ENCODE results near the gene LRRC8C. TPM values are rescaled to one million over a fixed set of nuclear protein-coding genes. Genes with fewer than 3 reads are reported as not detected.
"Not testable (repeated sequence)": the region's sequence is repeated elsewhere in the genome, so short reads cannot be mapped to it uniquely, and the experiment has no call there.

LRRC8C gene
- total RNA-seq, result 10 to 100 TPM in 1 of 2 donors, 1 to 10 TPM in 1; 9.0 to 14.4 TPM
- 1 to 10 TPM in 1 of 2 donors, under 1 TPM in 1; 0.75 to 2.2 TPM for polyA plus RNA-seq
- long read RNA-seq, donor 1, full-length matches to known transcripts, result 10 of 13 reads
- long read RNA-seq, donor 1, partial matches to known transcripts, result 3 of 13 reads
- long read RNA-seq, donor 1, other reads (novel, unspliced or antisense), result 0 of 13 reads
- long read RNA-seq, donor 2, full-length matches to known transcripts, result 4 of 7 reads
- long read RNA-seq, donor 2, partial matches to known transcripts, result 1 of 7 reads
- long read RNA-seq, donor 2, other reads (novel, unspliced or antisense), result 2 of 7 reads

- 0 to 1% methylated on average over 35 to 76 of the region's 76 CpGs for WGBS, 2 donors
- peak within 1 kb of the TSS; percentile 77 to 95 for H3K4me3 ChIP-seq (ENCODE audit: low read length in 2 of 2)
- peak; percentile 93 to 96 for DNase-seq
- peak within 1 kb of the TSS; percentile 16 to 85 for H3K27ac ChIP-seq (ENCODE audit: low read depth in 1 of 2, low read length in 2 of 2)
- H3K9me3 ChIP-seq (ENCODE audit: control insufficient read depth, low read length), result no peaks in the 10 kb centered on the region
- H3K36me3 ChIP-seq (ENCODE audit: control insufficient read depth in 1 of 2, insufficient read depth in 2 of 2, low read length in 1 of 2), result no peaks in the 10 kb centered on the region
- H3K27me3 ChIP-seq (ENCODE audit: control insufficient read depth in 1 of 2, insufficient read depth in 2 of 2, low read length in 1 of 2), result no peaks in the 10 kb centered on the region
- H3K4me1 ChIP-seq (ENCODE audit: control insufficient read depth in 1 of 2, insufficient read depth in 2 of 2, low read length in 2 of 2), result no peaks in the 10 kb centered on the region
- intact Hi-C loops (cut with DNase I), result loop anchor here (2.0 to 5.0 kb wide), 3 partner anchors 130 to 360 kb away; no protein-coding TSS in a partner anchor
- peak; percentile 95 for ATAC-seq (ENCODE audit: low FRiP score)
These were observed at the start of gene LRRC8C for GRCh38 chr1:89632657-89633247. TSS of gene LRRC8C (plus strand) at chr1:89633120. CDS start at chr1:89686474, 53,354 bp downstream.

GRCh38 chr1:89584211-89584610, 48.7 kb upstream of the LRRC8C start:
- ATAC-seq (ENCODE audit: low FRiP score) (no peak), DNase-seq (no peak)
- Histone ChIP-seq H3K9me3 (ENCODE audit: control insufficient read depth, low read length) (peaks cover 1% of the 10 kb centered on the region), H3K27me3 (ENCODE audit: control insufficient read depth in 1 of 2, insufficient read depth in 2 of 2, low read length in 1 of 2) (no peaks in the 10 kb centered on the region), H3K27ac (ENCODE audit: low read depth in 1 of 2, low read length in 2 of 2) (no peak overlapping the region), H3K36me3 (ENCODE audit: control insufficient read depth in 1 of 2, insufficient read depth in 2 of 2, low read length in 1 of 2) (peaks cover 0 to 3% of the 10 kb centered on the region in 2 donors), H3K4me1 (ENCODE audit: control insufficient read depth in 1 of 2, insufficient read depth in 2 of 2, low read length in 2 of 2) (no peaks in the 10 kb centered on the region), H3K4me3 (ENCODE audit: low read length in 2 of 2) (no peak overlapping the region)
- intact Hi-C loops (cut with DNase I), result no loop called here
- 91 to 95% methylated on average over 2 of the region's 2 CpGs for WGBS, 2 donors

GRCh38 chr1:89584781-89585180, 48.1 kb upstream of the LRRC8C start:
- DNase-seq (no peak), ATAC-seq (ENCODE audit: low FRiP score) (no peak)
- intact Hi-C loops (cut with DNase I), result loop anchor here in 1 of 2 donors (5.0 kb wide), 1 partner anchor 97 kb away; no protein-coding TSS in a partner anchor
- Histone ChIP-seq H3K27me3 (ENCODE audit: control insufficient read depth in 1 of 2, insufficient read depth in 2 of 2, low read length in 1 of 2) (no peaks in the 10 kb centered on the region), H3K36me3 (ENCODE audit: control insufficient read depth in 1 of 2, insufficient read depth in 2 of 2, low read length in 1 of 2) (peaks cover 0 to 3% of the 10 kb centered on the region in 2 donors), H3K27ac (ENCODE audit: low read depth in 1 of 2, low read length in 2 of 2) (no peak overlapping the region), H3K4me1 (ENCODE audit: control insufficient read depth in 1 of 2, insufficient read depth in 2 of 2, low read length in 2 of 2) (no peaks in the 10 kb centered on the region), H3K9me3 (ENCODE audit: control insufficient read depth, low read length) (peaks cover 1% of the 10 kb centered on the region), H3K4me3 (ENCODE audit: low read length in 2 of 2) (no peak overlapping the region)
- whole genome bisulfite sequencing, 2 donors, result 67 to 77% methylated on average over 3 of the region's 3 CpGs

GRCh38 chr1:89587729-89588161, 45.2 kb upstream of the LRRC8C start:
- DNase-seq, result no peak
- Histone ChIP-seq H3K36me3 (ENCODE audit: control insufficient read depth in 1 of 2, insufficient read depth in 2 of 2, low read length in 1 of 2) (peaks cover 0 to 3% of the 10 kb centered on the region in 2 donors), H3K4me3 (ENCODE audit: low read length in 2 of 2) (no peak overlapping the region), H3K4me1 (ENCODE audit: control insufficient read depth in 1 of 2, insufficient read depth in 2 of 2, low read length in 2 of 2) (no peaks in the 10 kb centered on the region), H3K27ac (ENCODE audit: low read depth in 1 of 2, low read length in 2 of 2) (no peak overlapping the region), H3K27me3 (ENCODE audit: control insufficient read depth in 1 of 2, insufficient read depth in 2 of 2, low read length in 1 of 2) (no peaks in the 10 kb centered on the region), H3K9me3 (ENCODE audit: control insufficient read depth, low read length) (peaks cover under 1% of the 10 kb centered on the region)
- ATAC-seq (ENCODE audit: low FRiP score), result no peak
- WGBS, 2 donors, result 87 to 89% methylated on average over 4 of the region's 4 CpGs
- intact Hi-C loops (cut with DNase I), result loop anchor here in 1 of 2 donors (5.0 kb wide), 1 partner anchor 100 kb away; no protein-coding TSS in a partner anchor

GRCh38 chr1:89588480-89588879, 44.4 kb upstream of the LRRC8C start:
- Histone ChIP-seq H3K9me3 (ENCODE audit: control insufficient read depth, low read length) (no peaks in the 10 kb centered on the region), H3K4me1 (ENCODE audit: control insufficient read depth in 1 of 2, insufficient read depth in 2 of 2, low read length in 2 of 2) (no peaks in the 10 kb centered on the region), H3K27me3 (ENCODE audit: control insufficient read depth in 1 of 2, insufficient read depth in 2 of 2, low read length in 1 of 2) (no peaks in the 10 kb centered on the region), H3K4me3 (ENCODE audit: low read length in 2 of 2) (no peak overlapping the region), H3K36me3 (ENCODE audit: control insufficient read depth in 1 of 2, insufficient read depth in 2 of 2, low read length in 1 of 2) (no peaks in the 10 kb centered on the region), H3K27ac (ENCODE audit: low read depth in 1 of 2, low read length in 2 of 2) (no peak overlapping the region)
- intact Hi-C loops (cut with DNase I), result loop anchor here in 1 of 2 donors (5.0 kb wide), 1 partner anchor 101 kb away; no protein-coding TSS in a partner anchor
- DNase-seq (no peak), ATAC-seq (ENCODE audit: low FRiP score) (no peak)
- WGBS, 2 donors, result 96 to 99% methylated on average over 1 of the region's 1 CpG

- ATAC-seq (ENCODE audit: low FRiP score), result no peak
- Histone ChIP-seq H3K27me3 (ENCODE audit: control insufficient read depth in 1 of 2, insufficient read depth in 2 of 2, low read length in 1 of 2) (no peaks in the 10 kb centered on the region), H3K36me3 (ENCODE audit: control insufficient read depth in 1 of 2, insufficient read depth in 2 of 2, low read length in 1 of 2) (no peaks in the 10 kb centered on the region), H3K4me1 (ENCODE audit: control insufficient read depth in 1 of 2, insufficient read depth in 2 of 2, low read length in 2 of 2) (no peaks in the 10 kb centered on the region), H3K27ac (ENCODE audit: low read depth in 1 of 2, low read length in 2 of 2) (no peak overlapping the region), H3K4me3 (ENCODE audit: low read length in 2 of 2) (no peak overlapping the region), H3K9me3 (ENCODE audit: control insufficient read depth, low read length) (no peaks in the 10 kb centered on the region)
- intact Hi-C loops (cut with DNase I), result loop anchor here in 1 of 2 donors (5.0 kb wide), 1 partner anchor 102 kb away; no protein-coding TSS in a partner anchor
- no peak for DNase-seq
- WGBS, 2 donors, result 79 to 91% methylated on average over 1 of the region's 1 CpG
These were observed 43.4 kb upstream of the LRRC8C start for GRCh38 chr1:89589515-89589914.

- ATAC-seq (ENCODE audit: low FRiP score) (no peak), DNase-seq (no peak)
- intact Hi-C loops (cut with DNase I), result loop anchor here in 1 of 2 donors (10.0 kb wide), 1 partner anchor 56 kb away; no protein-coding TSS in a partner anchor
- Histone ChIP-seq H3K27ac (ENCODE audit: low read depth in 1 of 2, low read length in 2 of 2) (no peak overlapping the region), H3K27me3 (ENCODE audit: control insufficient read depth in 1 of 2, insufficient read depth in 2 of 2, low read length in 1 of 2) (no peaks in the 10 kb centered on the region), H3K9me3 (ENCODE audit: control insufficient read depth, low read length) (no peaks in the 10 kb centered on the region), H3K4me1 (ENCODE audit: control insufficient read depth in 1 of 2, insufficient read depth in 2 of 2, low read length in 2 of 2) (no peaks in the 10 kb centered on the region), H3K36me3 (ENCODE audit: control insufficient read depth in 1 of 2, insufficient read depth in 2 of 2, low read length in 1 of 2) (no peaks in the 10 kb centered on the region), H3K4me3 (ENCODE audit: low read length in 2 of 2) (no peak overlapping the region)
- 76 to 79% methylated on average over 6 of the region's 6 CpGs for WGBS, 2 donors
These were observed 42.4 kb upstream of the LRRC8C start for GRCh38 chr1:89590341-89591080.

- not testable (repeated sequence) for H3K27me3 ChIP-seq (ENCODE audit: control insufficient read depth in 1 of 2, insufficient read depth in 2 of 2, low read length in 1 of 2); ATAC-seq (ENCODE audit: low FRiP score); DNase-seq; H3K4me3 ChIP-seq (ENCODE audit: low read length in 2 of 2); H3K36me3 ChIP-seq (ENCODE audit: control insufficient read depth in 1 of 2, insufficient read depth in 2 of 2, low read length in 1 of 2); H3K4me1 ChIP-seq (ENCODE audit: control insufficient read depth in 1 of 2, insufficient read depth in 2 of 2, low read length in 2 of 2); H3K9me3 ChIP-seq (ENCODE audit: control insufficient read depth, low read length); H3K27ac ChIP-seq (ENCODE audit: low read depth in 1 of 2, low read length in 2 of 2)
- intact Hi-C loops (cut with DNase I), result loop anchor here in 1 of 2 donors (10.0 kb wide), 1 partner anchor 58 kb away; no protein-coding TSS in a partner anchor
- 80 to 84% methylated on average over 13 of the region's 13 CpGs for WGBS, 2 donors
These were observed 40.0 kb upstream of the LRRC8C start for GRCh38 chr1:89592861-89593302.

All from aorta (tissue), 5 donors.